Astrocyte of the spinal cord (primary cell): ENCODE measurements around the gene WASHC3.

Experiments used
- DNase-seq: peaks from one replicate; pipeline ENCODE4 v3.0.0; 2011; ENCODE audit warnings: low read depth, low spot score
- H3K4me3 ChIP-seq: 2 replicates; pipeline ENCODE4 v1.5.1; 2011; ENCODE audit warnings: low read depth, mild to moderate bottlenecking, low read length, moderate library complexity
- in situ Hi-C: cut with HindIII; loops from 2 replicates; pipeline ENCODE4 v1.10.0; 2017; ENCODE audit warnings: low sequenced_read_pairs
- TF ChIP-seq, protein P1 (sequence below): IDR thresholded peaks from 2 replicates; pipeline ENCODE4 v1.5.1; 2012; ENCODE audit warnings: low read depth, mild to moderate bottlenecking, low read length, inconsistent platforms

The WASHC3 gene

DNA sequence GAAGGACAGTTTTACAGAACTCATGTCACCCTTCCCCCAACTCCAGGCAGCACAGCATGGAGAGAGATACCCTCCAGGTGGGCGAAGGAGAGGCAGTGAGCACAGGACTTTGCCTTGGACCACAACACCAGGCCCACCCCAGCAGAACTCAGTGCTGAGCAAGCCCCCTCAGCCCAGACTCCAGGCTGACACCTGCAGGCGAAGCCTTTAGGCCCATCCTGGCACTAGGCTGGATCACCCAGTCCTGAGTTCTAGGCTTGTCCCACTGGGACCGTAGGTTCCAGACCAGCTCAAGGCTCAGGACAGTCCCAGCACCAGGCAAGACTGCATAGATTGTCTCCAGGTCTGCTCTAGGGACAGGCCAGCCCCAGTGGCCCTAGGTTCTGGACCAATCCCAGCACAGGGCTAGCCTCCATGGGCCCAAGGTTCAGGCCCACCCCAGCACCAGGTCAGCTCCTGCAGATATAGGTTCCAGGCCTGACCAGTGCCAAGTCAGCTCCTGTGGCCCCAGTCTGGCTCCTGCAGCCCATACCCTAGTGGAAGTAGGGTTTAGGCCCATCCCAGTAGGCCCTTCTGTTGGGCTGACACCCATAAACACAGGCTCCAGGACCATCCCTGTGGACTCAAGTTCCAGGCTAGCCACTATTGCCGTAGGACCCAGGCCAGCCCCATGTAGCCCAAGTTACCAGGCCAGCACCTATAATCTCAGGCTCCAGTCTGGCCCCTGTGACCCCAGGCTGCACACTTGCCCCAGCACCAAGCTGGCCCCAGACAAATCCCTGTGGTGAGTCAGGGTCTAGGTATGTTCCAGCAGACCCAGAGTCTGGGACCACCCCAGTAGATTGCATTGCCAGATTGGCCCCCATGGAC, 9.4 kb downstream of the WASHC3 start:
- H3K4me3 ChIP-seq, result no peak overlapping the region
- TF ChIP-seq, protein P1, sequence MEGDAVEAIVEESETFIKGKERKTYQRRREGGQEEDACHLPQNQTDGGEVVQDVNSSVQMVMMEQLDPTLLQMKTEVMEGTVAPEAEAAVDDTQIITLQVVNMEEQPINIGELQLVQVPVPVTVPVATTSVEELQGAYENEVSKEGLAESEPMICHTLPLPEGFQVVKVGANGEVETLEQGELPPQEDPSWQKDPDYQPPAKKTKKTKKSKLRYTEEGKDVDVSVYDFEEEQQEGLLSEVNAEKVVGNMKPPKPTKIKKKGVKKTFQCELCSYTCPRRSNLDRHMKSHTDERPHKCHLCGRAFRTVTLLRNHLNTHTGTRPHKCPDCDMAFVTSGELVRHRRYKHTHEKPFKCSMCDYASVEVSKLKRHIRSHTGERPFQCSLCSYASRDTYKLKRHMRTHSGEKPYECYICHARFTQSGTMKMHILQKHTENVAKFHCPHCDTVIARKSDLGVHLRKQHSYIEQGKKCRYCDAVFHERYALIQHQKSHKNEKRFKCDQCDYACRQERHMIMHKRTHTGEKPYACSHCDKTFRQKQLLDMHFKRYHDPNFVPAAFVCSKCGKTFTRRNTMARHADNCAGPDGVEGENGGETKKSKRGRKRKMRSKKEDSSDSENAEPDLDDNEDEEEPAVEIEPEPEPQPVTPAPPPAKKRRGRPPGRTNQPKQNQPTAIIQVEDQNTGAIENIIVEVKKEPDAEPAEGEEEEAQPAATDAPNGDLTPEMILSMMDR, result no peak
- no peak for DNase-seq
- in situ Hi-C loops, result no loop called here

DNA sequence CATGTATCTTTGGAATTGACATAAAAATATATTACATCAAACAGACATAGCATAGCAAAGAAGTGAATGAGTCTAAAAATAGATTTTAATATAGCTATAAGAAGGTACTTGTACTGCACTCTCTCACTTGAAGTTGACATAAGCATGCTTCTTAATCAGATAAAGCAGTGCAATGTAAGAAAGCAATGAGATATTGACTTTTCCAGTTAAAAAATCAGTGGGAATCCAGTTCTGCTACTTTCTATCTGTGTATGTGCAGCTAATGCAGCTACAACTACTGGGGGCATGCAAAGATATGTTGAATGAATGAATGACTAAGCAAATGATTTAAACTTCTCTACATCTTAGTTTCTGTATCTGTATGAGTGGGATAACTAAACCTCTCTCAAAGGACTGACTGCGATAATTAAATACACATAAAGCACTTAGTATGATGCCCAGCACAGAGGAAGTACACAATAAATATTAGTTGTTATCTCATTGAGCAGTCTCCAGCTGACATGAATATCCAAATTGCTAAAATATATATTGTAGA, 10.3 kb downstream of the WASHC3 start:
- in situ Hi-C loops, result no loop called here
- TF ChIP-seq, protein P1, result no peak
- DNase-seq, result no peak
- no peak overlapping the region for H3K4me3 ChIP-seq

DNA sequence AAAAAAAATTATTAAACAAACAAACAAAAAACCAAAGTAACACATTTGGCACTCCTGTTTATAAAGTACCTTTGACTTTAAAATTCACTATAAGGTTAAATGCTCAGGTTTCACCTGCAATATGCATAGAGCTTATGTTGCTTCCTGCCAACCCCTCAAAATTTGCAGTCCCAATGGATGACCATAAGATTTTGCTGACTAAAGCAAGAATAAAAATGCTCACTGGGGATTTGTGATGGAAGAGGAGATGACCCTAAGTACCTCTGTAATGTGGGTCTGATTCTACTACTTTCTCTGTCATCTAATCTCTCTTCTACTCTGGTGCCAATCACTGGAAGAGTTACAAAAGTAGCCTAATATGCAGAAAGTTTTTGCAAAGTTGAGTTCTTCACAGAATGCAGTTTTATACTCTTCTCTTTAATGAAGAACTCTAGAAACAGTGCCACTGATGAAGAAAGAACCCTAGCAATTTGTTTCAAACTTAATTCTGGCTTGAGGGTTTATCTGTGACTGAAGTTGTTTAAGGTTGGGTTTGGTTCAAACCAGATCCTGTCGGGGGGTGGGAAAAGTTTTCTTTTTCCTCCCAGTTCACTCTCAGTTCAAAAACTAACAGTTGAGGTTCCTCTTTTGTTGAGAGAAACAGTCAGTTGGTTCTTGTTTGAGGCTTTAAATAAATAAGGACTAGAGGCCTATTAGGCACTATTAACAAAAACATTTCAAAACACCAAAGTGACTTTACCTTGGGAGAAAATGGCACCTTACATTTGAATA, 10.9 kb downstream of the WASHC3 start:
- H3K4me3 ChIP-seq, result no peak overlapping the region
- in situ Hi-C loops, result no loop called here
- TF ChIP-seq, protein P1, result no peak
- DNase-seq, result no peak

DNA sequence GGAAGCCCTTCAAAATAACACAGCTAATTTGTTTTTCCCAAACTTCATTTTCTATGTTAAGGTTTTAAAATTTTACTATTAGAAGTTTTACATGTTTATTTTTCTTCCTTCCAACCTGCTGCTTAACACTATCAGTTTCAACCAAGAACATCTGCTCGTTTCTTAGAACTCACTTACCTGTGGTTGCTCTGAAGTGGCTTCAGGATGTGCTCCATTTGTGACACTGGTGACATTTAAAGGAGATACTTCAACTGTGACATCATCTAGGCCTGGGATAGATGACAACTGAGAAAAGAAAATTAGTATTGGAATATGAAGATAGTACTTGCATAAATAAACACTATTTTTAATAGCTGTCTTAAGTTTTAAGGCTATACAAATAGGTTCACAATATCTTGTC, 17.9 kb downstream of the WASHC3 start:
- in situ Hi-C loops, result no loop called here
- no peak overlapping the region for H3K4me3 ChIP-seq
- TF ChIP-seq, protein P1, result no peak
- DNase-seq, result no peak

DNA sequence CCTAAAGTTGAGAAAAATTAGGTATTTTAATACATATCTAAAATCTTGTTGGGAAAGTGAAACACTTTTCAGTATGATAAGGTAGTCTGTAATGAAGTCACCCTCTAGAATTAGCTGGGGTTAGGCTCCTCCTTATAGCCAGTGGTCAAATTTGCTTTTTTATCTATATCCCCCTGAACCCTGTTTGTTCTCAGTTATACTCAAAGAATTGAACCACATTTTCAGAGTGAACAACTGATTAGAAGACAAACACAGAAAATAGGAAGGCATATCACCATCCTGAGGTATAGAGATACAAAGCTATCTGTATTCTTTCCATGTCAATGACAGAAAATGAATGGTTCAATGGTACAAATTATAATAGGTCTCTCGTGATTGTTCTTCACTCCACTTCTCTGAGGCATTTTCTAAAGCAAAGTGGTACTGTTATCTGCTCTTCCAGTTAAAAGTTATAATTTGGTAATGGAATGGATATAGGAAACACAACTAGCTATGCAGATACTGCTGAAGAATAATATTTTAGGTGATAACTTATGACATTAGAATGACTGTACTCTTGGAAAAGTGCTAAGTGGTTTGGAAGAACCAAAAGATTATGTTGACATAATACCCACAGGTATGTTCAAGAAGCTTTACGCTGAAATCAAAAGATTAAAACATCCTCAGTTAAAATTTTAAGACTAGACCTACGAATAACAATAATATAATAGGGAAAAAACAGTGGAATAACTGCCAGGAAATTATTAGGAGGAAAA, 27.6 kb downstream of the WASHC3 start:
- TF ChIP-seq, protein P1, result no peak
- DNase-seq, result peak; percentile 65
- H3K4me3 ChIP-seq, result no peak overlapping the region
- in situ Hi-C loops, result no loop called here

DNA sequence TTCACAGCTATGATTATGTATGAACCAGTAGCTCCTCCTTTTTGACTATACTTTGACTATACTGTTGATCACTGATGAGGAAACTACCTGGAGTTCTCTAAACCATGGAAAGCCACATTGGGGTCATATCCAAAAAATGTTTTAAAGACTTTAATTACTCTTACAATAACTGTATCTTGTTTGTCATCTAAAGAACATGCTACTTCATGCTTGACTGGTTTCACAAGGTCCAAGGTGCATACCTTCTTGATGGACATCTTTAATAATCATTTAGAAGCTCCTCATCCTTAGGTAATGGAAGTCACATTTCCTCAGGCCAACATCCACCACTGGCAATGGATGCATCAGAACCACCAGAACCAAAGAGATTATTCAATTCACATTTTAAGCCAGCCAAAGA, 29.9 kb downstream of the WASHC3 start:
- in situ Hi-C loops, result no loop called here
- no peak for DNase-seq
- TF ChIP-seq, protein P1, result no peak
- H3K4me3 ChIP-seq, result no peak overlapping the region
